Measurements from ENCODE around the gene RFC2.
"Not testable (repeated sequence)": the region's sequence is repeated elsewhere in the genome, so short reads cannot be mapped to it uniquely, and the experiment has no call there.

RFC2 gene

GRCh38 chr7:74282748-74283459, 28.7 kb upstream of the RFC2 start:
- no peak for DNase-seq

GRCh38 chr7:74280985-74281384, 26.8 kb upstream of the RFC2 start:
- DNase-seq = no peak

GRCh38 chr7:74277636-74278035, 23.4 kb upstream of the RFC2 start:
- DNase-seq = no peak

- peak; percentile 56 for DNase-seq
Observed at GRCh38 chr7:74275401-74275881, 21.2 kb upstream of the RFC2 start.

GRCh38 chr7:74272305-74273038, 18.3 kb upstream of the RFC2 start:
- peak; percentile 85 for DNase-seq

GRCh38 chr7:74271742-74272141, 17.5 kb upstream of the RFC2 start:
- peak; percentile 52 for DNase-seq

GRCh38 chr7:74269757-74270277, 15.6 kb upstream of the RFC2 start:
- DNase-seq = peak; percentile 77

GRCh38 chr7:74267756-74268565, 13.8 kb upstream of the RFC2 start:
- no peak for DNase-seq

- DNase-seq = no peak
Observed at GRCh38 chr7:74266191-74266963, 12.2 kb upstream of the RFC2 start.

- no peak for DNase-seq
Observed at GRCh38 chr7:74263399-74264120, 9.4 kb upstream of the RFC2 start.

- no peak for DNase-seq
Observed at GRCh38 chr7:74262639-74263398, 8.6 kb upstream of the RFC2 start.

- no peak for DNase-seq
Observed at GRCh38 chr7:74258639-74259038, 4.4 kb upstream of the RFC2 start.

GRCh38 chr7:74256491-74257408, 2.6 kb upstream of the RFC2 start:
- no peak for DNase-seq

GRCh38 chr7:74255461-74255860, 1.3 kb upstream of the RFC2 start:
- not testable (repeated sequence) for DNase-seq

GRCh38 chr7:74254858-74255379, 720 bp upstream of the RFC2 start:
- no peak for DNase-seq

- peak; percentile 31 for DNase-seq
Observed at GRCh38 chr7:74253835-74254128, 417 bp downstream of the RFC2 start.

- no peak for DNase-seq
Observed at GRCh38 chr7:74253331-74253730, 868 bp downstream of the RFC2 start.

- DNase-seq = no peak
Observed at GRCh38 chr7:74252893-74253292, 1.3 kb downstream of the RFC2 start.

- not testable (repeated sequence) for DNase-seq
Observed at GRCh38 chr7:74249058-74249457, 5.1 kb downstream of the RFC2 start.

- DNase-seq = no peak
Observed at GRCh38 chr7:74248156-74248555, 6.0 kb downstream of the RFC2 start.
